NCI-H2107 (cell line): ENCODE measurements around the gene SYT10.
"Not testable (repeated sequence)": the region's sequence is repeated elsewhere in the genome, so short reads cannot be mapped to it uniquely, and the experiment has no call there.

Experiments used
- DNase-seq: peaks from one replicate; lab custom pipeline; 2025; lab: John Stamatoyannopoulos, UW

SYT10 gene, protein sequence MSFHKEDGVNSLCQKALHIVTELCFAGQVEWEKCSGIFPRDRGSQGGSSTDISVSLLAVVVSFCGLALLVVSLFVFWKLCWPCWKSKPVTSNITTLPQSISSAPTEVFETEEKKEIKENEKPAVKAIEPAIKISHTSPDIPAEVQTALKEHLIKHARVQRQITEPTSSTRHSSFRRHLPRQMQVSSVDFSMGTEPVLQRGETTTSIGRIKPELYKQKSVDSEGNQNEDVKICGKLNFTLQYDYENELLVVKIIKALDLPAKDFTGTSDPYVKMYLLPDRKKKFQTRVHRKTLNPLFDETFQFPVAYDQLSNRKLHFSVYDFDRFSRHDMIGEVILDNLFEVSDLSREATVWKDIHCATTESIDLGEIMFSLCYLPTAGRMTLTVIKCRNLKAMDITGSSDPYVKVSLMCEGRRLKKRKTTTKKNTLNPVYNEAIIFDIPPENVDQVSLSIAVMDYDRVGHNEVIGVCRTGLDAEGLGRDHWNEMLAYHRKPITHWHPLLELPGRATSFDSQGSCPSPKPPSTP

GRCh38 chr12:33439587-33440011 is at the start of gene SYT10:
Gene SYT10 (minus strand): TSS chr12:33439819. CDS start chr12:33439522, 297 bp downstream.
- DNase-seq, result no peak

DNA sequence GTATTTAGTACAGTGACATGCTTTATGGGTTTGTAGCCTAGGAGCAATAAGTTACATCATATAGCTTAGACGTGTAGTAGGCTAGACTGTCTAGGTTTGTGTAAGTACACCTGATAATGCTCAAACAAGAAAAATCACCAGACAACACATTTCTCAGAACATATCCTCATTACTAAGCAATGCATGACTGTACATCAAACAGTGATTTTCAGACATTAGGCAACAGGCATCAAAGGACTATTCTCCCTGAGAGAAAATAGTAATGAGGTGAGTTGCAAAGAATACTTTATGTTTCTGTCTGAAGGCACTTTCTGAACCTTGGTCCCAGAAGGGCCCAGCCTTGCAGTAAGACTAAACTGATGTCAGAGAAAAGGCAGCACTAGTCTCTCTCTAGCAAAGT is 48.4 kb upstream of the SYT10 start:
- no peak for DNase-seq

GRCh38 chr12:33486058-33486457 is 46.4 kb upstream of the SYT10 start:
- DNase-seq, result no peak

DNA sequence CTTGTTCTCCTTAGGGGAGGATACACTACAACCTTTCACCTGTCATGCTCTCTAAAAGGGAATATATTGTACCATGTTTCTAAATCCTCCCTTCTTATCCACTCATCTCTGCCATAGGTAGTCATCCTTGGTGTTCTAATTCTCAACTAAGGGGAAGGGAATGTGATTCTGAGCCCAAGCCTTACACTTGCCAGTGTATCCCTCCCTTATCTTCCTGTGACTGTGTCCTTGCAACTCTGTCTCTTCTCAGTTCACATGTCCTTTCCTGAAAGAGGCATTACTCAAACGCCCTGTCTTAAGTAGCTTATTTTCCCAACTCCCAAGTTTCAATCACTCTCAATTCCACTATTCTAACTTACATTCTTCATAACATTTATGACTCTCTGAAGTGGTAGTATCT is 44.5 kb upstream of the SYT10 start:
- DNase-seq, result no peak

GRCh38 chr12:33480366-33480765 is 40.7 kb upstream of the SYT10 start:
- no peak for DNase-seq

DNA sequence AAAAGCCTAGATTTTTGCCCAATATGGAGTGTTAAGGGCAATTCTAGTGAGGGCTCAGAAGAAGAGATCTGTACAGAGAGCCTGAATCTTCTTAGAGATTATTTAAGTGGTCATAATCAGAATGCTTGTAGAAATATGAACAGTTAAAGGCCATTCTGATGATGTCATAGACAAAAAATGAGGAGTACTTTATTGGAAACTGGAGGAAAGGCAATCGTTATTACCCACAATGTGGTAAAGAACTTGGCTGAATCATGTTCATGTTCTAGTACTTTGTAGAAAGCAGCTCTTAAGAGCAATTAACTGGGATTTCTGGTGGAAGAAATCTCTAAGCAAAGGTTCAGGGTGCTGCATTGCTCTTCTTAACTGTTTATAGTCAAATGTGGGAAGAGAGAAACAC is 36.4 kb upstream of the SYT10 start:
- DNase-seq, result no peak

DNA sequence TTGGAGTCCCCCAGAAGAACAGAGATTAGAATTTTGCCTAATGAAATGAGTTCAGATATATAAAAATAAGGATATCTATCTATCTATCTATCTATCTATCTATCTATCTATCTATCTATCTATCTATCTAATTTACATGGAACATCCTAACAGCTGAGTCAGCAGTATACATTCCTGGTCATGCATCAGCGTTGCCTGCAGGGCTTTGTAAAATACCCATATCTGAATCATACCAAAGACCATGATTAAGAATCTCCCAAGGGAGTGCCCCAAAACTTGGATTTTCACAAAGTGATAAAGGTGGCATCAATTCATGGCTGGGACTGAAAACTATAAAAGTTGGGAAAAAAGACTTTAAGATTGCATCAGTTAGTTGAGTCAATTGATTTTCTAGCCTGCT is 32.7 kb upstream of the SYT10 start:
- no peak for DNase-seq

- DNase-seq, result no peak
Observed at GRCh38 chr12:33455096-33455495, 15.5 kb upstream of the SYT10 start.

DNA sequence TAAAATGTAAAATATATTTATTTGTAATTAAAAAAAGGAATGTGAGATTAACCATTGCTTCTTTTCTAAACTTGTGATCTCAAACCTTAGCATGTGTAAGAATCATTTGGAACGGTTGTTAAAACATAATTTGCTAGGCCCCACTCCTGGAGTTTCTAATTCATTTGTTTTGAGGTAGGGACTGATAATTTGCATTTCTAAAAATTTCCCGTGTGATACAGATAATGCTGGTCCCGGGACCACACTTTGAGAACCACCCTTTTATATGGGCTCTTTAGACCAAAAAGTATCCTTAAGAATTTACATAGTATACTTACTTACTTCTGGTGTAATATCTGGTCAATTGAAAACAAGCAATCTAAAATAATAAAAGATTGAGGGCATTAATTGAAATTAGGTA is 10.9 kb upstream of the SYT10 start:
- DNase-seq, result no peak

- DNase-seq, result no peak
Observed at GRCh38 chr12:33440477-33440876, 858 bp upstream of the SYT10 start.

GRCh38 chr12:33438851-33439586 is 600 bp downstream of the SYT10 start:
- DNase-seq, result no peak

DNA sequence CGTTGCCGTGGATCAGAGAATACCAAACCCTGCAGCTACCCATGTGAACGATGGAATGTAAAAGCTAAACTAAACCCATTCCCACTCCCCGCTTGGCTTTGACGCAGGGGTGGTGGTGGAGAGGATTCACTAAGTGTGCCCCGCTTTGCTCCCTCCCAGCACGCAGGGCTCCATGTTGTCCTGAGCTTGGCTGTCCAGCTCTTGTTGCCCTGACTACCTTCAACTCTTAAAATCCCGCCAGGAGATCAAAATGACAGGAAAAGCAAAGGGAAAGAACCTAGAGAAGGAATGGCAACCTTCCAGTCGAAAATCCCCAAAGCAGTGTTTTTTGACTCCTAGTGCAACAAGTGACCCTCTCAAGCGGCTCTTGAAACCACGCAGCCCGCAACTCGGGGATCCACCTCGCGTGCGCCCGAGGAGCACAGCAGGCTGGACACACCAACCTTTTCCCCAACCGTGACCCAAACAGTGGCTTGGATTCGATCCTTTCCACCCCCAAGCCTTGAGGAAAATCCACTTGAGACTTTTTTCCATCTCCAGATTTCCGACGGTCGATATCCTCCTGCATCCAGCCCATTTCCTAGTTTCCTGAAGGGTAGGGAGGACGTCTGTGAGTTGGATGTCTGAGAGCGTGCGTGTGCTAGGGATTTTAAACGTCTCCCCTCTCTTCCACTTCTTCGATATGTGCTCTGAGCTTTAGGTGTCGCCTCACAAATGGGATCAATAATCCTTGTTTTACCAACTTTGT is 1.4 kb downstream of the SYT10 start:
- DNase-seq, result no peak

- DNase-seq, result no peak
Observed at GRCh38 chr12:33437598-33437997, 2.0 kb downstream of the SYT10 start.

- no peak for DNase-seq
Observed at GRCh38 chr12:33432992-33433391, 6.6 kb downstream of the SYT10 start.

DNA sequence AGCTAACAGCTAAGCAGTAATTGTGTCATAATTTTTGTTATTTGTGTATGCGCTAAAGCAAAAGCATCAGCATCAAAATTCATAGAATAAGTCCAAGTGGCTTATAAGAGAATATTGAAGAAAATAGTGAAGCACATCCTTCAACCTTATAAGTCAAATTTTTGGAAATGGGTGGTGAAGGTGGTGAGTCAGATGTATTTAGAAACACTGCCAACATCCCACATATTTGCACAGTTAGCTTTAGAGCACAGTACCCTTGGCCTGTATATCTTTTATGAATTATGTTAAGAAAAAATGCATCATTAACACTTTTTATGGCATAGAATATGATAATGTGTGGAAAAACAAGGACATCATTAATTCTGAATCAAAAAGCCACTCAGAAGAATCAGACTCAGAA is 8.0 kb downstream of the SYT10 start:
- DNase-seq, result no peak

- no peak for DNase-seq
Observed at GRCh38 chr12:33429468-33429867, 10.2 kb downstream of the SYT10 start.

DNA sequence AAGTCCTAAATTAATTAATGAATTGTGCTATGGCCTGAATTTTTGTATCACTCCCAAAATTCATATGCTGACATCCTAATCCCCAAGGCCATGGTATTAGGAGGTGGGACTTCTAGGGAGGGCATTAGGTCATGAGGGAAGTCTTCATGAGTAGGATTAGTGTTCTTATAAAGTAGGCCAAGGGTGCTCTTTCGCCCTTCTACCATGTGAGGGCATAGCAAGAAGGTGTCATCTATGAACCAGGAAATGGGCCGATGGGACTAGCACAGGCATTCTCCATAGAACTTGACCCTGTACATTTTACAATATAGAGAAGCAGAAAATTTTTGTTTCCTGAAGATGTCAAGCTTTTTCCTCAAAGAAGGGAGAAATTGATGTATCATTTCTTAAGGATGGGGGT is 12.5 kb downstream of the SYT10 start:
- no peak for DNase-seq

GRCh38 chr12:33423706-33424105 is 15.9 kb downstream of the SYT10 start:
- no peak for DNase-seq

- not testable (repeated sequence) for DNase-seq
Observed at GRCh38 chr12:33412410-33412809, 27.2 kb downstream of the SYT10 start.

DNA sequence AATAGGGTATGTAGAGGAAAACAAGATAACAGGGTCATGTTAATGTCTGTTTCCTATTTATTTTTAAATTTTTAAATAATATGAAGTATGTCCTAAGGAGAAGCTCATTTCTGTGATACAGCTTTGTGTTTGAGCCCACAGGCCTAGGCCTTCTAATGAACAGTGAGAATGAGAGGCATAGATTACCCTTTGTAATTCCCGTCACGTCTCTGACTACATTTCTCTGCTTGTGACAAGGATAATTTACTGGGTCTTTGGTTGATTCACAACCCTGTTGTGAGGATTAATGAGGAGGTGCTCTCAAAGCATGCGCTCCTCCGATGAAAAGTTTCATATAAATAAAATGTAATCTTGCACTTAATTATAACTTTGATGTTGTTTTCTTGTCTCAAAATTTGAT is 56.1 kb downstream of the SYT10 start:
- no peak for DNase-seq

DNA sequence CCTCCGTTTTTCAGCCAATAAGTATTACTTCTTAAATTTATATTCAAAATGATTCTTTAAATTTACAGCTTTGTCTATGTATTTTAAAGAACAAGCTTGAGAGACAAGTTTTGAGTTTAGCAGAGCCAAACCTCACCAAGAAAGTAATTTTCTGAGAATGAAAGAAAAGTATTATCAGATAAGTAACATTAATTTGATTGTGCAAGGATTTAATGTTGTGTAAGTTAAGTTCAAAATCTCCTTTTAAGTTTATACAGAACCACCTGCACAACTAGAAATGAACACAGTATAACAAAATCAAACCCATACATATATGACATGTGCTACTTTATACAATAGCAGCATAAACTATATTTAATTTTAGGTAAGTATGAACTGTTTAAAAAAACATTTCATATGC is 63.5 kb downstream of the SYT10 start:
- no peak for DNase-seq

GRCh38 chr12:33370318-33370717 is 69.3 kb downstream of the SYT10 start:
- no peak for DNase-seq

GRCh38 chr12:33357181-33357580 is 82.4 kb downstream of the SYT10 start:
- no peak for DNase-seq
